ENCODE measurements around the gene EYS.

DNA sequence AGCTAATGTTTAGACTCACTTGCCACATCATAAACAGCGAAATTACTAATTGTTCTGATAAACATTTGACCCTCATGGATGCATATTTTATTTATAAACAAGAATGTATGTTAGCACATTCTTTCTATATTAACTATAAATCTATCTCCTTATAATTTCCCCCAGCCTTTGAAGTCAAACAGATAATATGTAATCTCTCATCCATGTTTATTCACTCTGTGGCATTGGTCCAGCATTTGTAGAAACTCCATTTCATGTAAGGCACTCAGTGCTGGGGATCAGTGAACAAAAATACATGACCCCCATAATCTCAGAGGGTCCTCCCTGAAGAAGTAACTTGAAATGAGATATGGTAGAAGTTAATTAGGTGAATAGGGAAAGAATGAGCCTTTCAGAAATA lies 856.9 kb downstream of the EYS start:
- TF ChIP-seq POU6F1 (CRISPR knock-in tag; IDR thresholded peaks at IDR 0.05; ENCODE audit: borderline replicate concordance, low read depth) = no peak
- TF ChIP-seq ZNF8 (CRISPR knock-in tag; IDR thresholded peaks at IDR 0.05) = no peak
- TF ChIP-seq, protein P1, sequence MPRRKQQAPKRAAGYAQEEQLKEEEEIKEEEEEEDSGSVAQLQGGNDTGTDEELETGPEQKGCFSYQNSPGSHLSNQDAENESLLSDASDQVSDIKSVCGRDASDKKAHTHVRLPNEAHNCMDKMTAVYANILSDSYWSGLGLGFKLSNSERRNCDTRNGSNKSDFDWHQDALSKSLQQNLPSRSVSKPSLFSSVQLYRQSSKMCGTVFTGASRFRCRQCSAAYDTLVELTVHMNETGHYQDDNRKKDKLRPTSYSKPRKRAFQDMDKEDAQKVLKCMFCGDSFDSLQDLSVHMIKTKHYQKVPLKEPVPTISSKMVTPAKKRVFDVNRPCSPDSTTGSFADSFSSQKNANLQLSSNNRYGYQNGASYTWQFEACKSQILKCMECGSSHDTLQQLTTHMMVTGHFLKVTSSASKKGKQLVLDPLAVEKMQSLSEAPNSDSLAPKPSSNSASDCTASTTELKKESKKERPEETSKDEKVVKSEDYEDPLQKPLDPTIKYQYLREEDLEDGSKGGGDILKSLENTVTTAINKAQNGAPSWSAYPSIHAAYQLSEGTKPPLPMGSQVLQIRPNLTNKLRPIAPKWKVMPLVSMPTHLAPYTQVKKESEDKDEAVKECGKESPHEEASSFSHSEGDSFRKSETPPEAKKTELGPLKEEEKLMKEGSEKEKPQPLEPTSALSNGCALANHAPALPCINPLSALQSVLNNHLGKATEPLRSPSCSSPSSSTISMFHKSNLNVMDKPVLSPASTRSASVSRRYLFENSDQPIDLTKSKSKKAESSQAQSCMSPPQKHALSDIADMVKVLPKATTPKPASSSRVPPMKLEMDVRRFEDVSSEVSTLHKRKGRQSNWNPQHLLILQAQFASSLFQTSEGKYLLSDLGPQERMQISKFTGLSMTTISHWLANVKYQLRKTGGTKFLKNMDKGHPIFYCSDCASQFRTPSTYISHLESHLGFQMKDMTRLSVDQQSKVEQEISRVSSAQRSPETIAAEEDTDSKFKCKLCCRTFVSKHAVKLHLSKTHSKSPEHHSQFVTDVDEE (CRISPR knock-in tag; IDR thresholded peaks at IDR 0.05) = no peak
- no peak for TF ChIP-seq ARNTL (CRISPR knock-in tag; IDR thresholded peaks at IDR 0.05; ENCODE audit: borderline replicate concordance, low read depth)
- no peak for TF ChIP-seq SNAI2 (CRISPR knock-in tag; IDR thresholded peaks at IDR 0.05)
- TF ChIP-seq ZC3H10 (CRISPR knock-in tag; IDR thresholded peaks at IDR 0.05) = no peak
- TF ChIP-seq, protein P2, sequence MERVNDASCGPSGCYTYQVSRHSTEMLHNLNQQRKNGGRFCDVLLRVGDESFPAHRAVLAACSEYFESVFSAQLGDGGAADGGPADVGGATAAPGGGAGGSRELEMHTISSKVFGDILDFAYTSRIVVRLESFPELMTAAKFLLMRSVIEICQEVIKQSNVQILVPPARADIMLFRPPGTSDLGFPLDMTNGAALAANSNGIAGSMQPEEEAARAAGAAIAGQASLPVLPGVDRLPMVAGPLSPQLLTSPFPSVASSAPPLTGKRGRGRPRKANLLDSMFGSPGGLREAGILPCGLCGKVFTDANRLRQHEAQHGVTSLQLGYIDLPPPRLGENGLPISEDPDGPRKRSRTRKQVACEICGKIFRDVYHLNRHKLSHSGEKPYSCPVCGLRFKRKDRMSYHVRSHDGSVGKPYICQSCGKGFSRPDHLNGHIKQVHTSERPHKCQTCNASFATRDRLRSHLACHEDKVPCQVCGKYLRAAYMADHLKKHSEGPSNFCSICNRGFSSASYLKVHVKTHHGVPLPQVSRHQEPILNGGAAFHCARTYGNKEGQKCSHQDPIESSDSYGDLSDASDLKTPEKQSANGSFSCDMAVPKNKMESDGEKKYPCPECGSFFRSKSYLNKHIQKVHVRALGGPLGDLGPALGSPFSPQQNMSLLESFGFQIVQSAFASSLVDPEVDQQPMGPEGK (CRISPR knock-in tag; IDR thresholded peaks at IDR 0.05; ENCODE audit: borderline replicate concordance) = no peak
- TF ChIP-seq, protein P3, sequence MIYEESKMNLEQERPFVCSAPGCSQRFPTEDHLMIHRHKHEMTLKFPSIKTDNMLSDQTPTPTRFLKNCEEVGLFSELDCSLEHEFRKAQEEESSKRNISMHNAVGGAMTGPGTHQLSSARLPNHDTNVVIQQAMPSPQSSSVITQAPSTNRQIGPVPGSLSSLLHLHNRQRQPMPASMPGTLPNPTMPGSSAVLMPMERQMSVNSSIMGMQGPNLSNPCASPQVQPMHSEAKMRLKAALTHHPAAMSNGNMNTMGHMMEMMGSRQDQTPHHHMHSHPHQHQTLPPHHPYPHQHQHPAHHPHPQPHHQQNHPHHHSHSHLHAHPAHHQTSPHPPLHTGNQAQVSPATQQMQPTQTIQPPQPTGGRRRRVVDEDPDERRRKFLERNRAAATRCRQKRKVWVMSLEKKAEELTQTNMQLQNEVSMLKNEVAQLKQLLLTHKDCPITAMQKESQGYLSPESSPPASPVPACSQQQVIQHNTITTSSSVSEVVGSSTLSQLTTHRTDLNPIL (CRISPR knock-in tag; IDR thresholded peaks at IDR 0.05; ENCODE audit: low read depth) = no peak
- TF ChIP-seq RARB (CRISPR knock-in tag; IDR thresholded peaks at IDR 0.05) = no peak
- TF ChIP-seq ESRRG (CRISPR knock-in tag; IDR thresholded peaks at IDR 0.05) = no peak
- TF ChIP-seq PPARA (CRISPR knock-in tag; IDR thresholded peaks at IDR 0.05; ENCODE audit: borderline replicate concordance) = no peak

Measured in SK-N-SH treated with all-trans-retinoic acid at 6 μM for 48 hours (cell line).